Tibial nerve (tissue), 4 donors: ENCODE data around the gene DGKD. TPM values are rescaled to one million over a fixed set of nuclear protein-coding genes. Genes with fewer than 3 reads are reported as not detected.

Experiments
- DNase-seq, 2 donors: peaks; one replicate each; pipeline ENCODE4 v3.0.0-alpha.2; 2019; ENCODE audit warnings: low spot score in 2 of 2
- H3K27ac ChIP-seq, 4 donors: fragments of 200-600 bp; sonication (generic) in 3 of 4; one replicate each; pipeline ENCODE4 v1.5.1; 2017 to 2019; ENCODE audit warnings: mild to moderate bottlenecking in 1 of 4
- H3K27me3 ChIP-seq, 2 donors: fragments of 200-600 bp; sonication (generic) in 1 of 2; one replicate each; pipeline versions ENCODE4 v1.5.1 to v1.6.0; 2017 to 2019
- H3K36me3 ChIP-seq, 3 donors: fragments of 200-600 bp; sonication (generic); one replicate each; pipeline ENCODE4 v1.5.1; 2018 to 2019
- H3K4me1 ChIP-seq, 4 donors: fragments of 200-600 bp; sonication (generic) in 3 of 4; one replicate each; pipeline ENCODE4 v1.5.1; 2017 to 2019
- H3K4me3 ChIP-seq, 4 donors: fragments of 200-600 bp; sonication (generic) in 3 of 4; one replicate each; pipeline ENCODE4 v1.5.1; 2017 to 2019; ENCODE audit warnings: mild to moderate bottlenecking in 1 of 4, moderate library complexity in 1 of 4
- H3K9me3 ChIP-seq, 4 donors: fragments of 200-600 bp; sonication (generic) in 3 of 4; one replicate each; pipeline ENCODE4 v1.5.1; 2017 to 2019
- CTCF ChIP-seq, 5 experiments: fragments of 200-600 bp in 3 of 5; fragments of 450-650 bp in 2 of 5; sonication (generic) in 3 of 5; IDR thresholded peaks; one replicate each; pipeline ENCODE4 v1.5.1; 2016 to 2019; ENCODE audit warnings: antibody characterized with exemption in 5 of 5, mild to moderate bottlenecking in 3 of 5, moderate library complexity in 2 of 5
- EP300 ChIP-seq, 2 donors: sonication (generic); formaldehyde crosslinking; IDR thresholded peaks; one replicate each; pipeline ENCODE4 v1.6.1; 2017; ENCODE audit warnings: antibody characterized with exemption in 2 of 2, mild to moderate bottlenecking in 1 of 2
- POLR2A ChIP-seq, 2 donors: fragments of 450-650 bp; IDR thresholded peaks; one replicate each; pipeline ENCODE4 v1.6.1; 2017; ENCODE audit warnings: antibody characterized with exemption in 2 of 2, mild to moderate bottlenecking in 2 of 2, moderate library complexity in 2 of 2
- WGBS, 2 donors: methylation state at CpG; one replicate each; pipeline ENCODE4 v1.1.5; 2018; 5-methylcytosine and 5-hydroxymethylcytosine counted together
- total RNA-seq, 4 donors: library from RNA; depleted of rRNA; stranded (reverse); fragments of >200 nt; gene quantifications; one replicate each; pipeline ENCODE4 v1.1.0, GENCODE V29; 2016

DGKD gene
- total RNA-seq, 4 donors from 2014 or later: 6.5 to 11.7 (median 7.4) TPM

GRCh38 chr2:233469261-233470010 lies 115.1 kb downstream of the DGKD start:
- peak in 1 of 2 donors; percentile 14 for DNase-seq
- WGBS, 2 donors: 68 to 72% methylated on average over 32 of the region's 32 CpGs
- Histone ChIP-seq H3K27me3 (no peaks in the 10 kb centered on the region), H3K4me1 (peaks cover 0 to 14% (median 6%) of the 10 kb centered on the region in 4 donors), H3K27ac (peak overlapping the region in 2 of 4 donors; percentile 77 to 84), H3K4me3 (peak overlapping the region in 1 of 4 donors; percentile 5), H3K36me3 (peaks cover 0 to 92% (median 4%) of the 10 kb centered on the region in 3 donors), H3K9me3 (no peaks in the 10 kb centered on the region)
- TF ChIP-seq CTCF (IDR thresholded peaks at IDR 0.05) (no peak), EP300 (IDR thresholded peaks at IDR 0.05) (no peak), POLR2A (IDR thresholded peaks at IDR 0.05) (no peak)

- H3K4me3 ChIP-seq: peak overlapping the region in 1 of 4 donors; percentile 5
These were observed 115.9 kb downstream of the DGKD start for GRCh38 chr2:233470011-233470687.

GRCh38 chr2:233470839-233471238 lies 116.5 kb downstream of the DGKD start:
- Histone ChIP-seq H3K4me1 (peaks cover 0 to 19% (median 6%) of the 10 kb centered on the region in 4 donors), H3K36me3 (peaks cover 0 to 91% (median 0%) of the 10 kb centered on the region in 3 donors), H3K4me3 (no peak overlapping the region), H3K27ac (peak overlapping the region in 2 of 4 donors; percentile 77 to 84), H3K27me3 (no peaks in the 10 kb centered on the region), H3K9me3 (no peaks in the 10 kb centered on the region)
- 92 to 96% methylated on average over 14 of the region's 14 CpGs for whole genome bisulfite sequencing, 2 donors
- peak in 1 of 2 donors; percentile 10 for DNase-seq
- TF ChIP-seq POLR2A (IDR thresholded peaks at IDR 0.05) (no peak), EP300 (IDR thresholded peaks at IDR 0.05) (no peak), CTCF (IDR thresholded peaks at IDR 0.05) (no peak)

More at GRCh38 chr2:233470011-233470687, 115.9 kb downstream of the DGKD start:
- 35 to 59% methylated on average over 11 to 19 of the region's 20 CpGs for WGBS, 2 donors
- TF ChIP-seq EP300 (IDR thresholded peaks at IDR 0.05) (peak in 1 of 2 donors; percentile 29), POLR2A (IDR thresholded peaks at IDR 0.05) (no peak), CTCF (IDR thresholded peaks at IDR 0.05) (no peak)
- Histone ChIP-seq H3K36me3 (peaks cover 0 to 91% (median 0%) of the 10 kb centered on the region in 3 donors), H3K4me1 (peaks cover 0 to 19% (median 6%) of the 10 kb centered on the region in 4 donors), H3K27me3 (no peaks in the 10 kb centered on the region), H3K27ac (peak overlapping the region in 3 of 4 donors; percentile 8 to 84 (median 77)), H3K9me3 (no peaks in the 10 kb centered on the region)
- peak; percentile 25 to 34 for DNase-seq

- Histone ChIP-seq H3K36me3 (peaks cover 0 to 91% (median 2%) of the 10 kb centered on the region in 3 donors), H3K4me3 (no peak overlapping the region), H3K27me3 (no peaks in the 10 kb centered on the region), H3K4me1 (peaks cover 0 to 19% (median 6%) of the 10 kb centered on the region in 4 donors), H3K9me3 (no peaks in the 10 kb centered on the region), H3K27ac (no peak overlapping the region)
- TF ChIP-seq CTCF (IDR thresholded peaks at IDR 0.05) (no peak), POLR2A (IDR thresholded peaks at IDR 0.05) (no peak), EP300 (IDR thresholded peaks at IDR 0.05) (no peak)
- peak in 1 of 2 donors; percentile 5 for DNase-seq
- WGBS, 2 donors: 92% methylated on average over 12 of the region's 12 CpGs
These were observed 117.2 kb downstream of the DGKD start for GRCh38 chr2:233471291-233472035.
